ENCODE measurements around the gene AIG1.
A peak's percentile ranks its signal among the peaks of the same experiment; 100 is the strongest.
"Not testable (repeated sequence)": the region's sequence is repeated elsewhere in the genome, so short reads cannot be mapped to it uniquely, and the experiment has no call there.

Gene AIG1

GRCh38 chr6:143329323-143329722, 268.6 kb downstream of the AIG1 start:
- no peak for DNase-seq (ENCODE audit: low read depth)

- DNase-seq (ENCODE audit: low read depth) = no peak
Observed at GRCh38 chr6:143331362-143331761, 270.7 kb downstream of the AIG1 start.

GRCh38 chr6:143332153-143332845, 271.6 kb downstream of the AIG1 start:
- DNase-seq (ENCODE audit: low read depth) = no peak

GRCh38 chr6:143333081-143333480, 272.4 kb downstream of the AIG1 start:
- no peak for DNase-seq (ENCODE audit: low read depth)

GRCh38 chr6:143333749-143334520, 273.2 kb downstream of the AIG1 start:
- DNase-seq (ENCODE audit: low read depth) = no peak

- DNase-seq (ENCODE audit: low read depth) = no peak
Observed at GRCh38 chr6:143335865-143336264, 275.2 kb downstream of the AIG1 start.

GRCh38 chr6:143336446-143337152, 275.9 kb downstream of the AIG1 start:
- no peak for DNase-seq (ENCODE audit: low read depth)

GRCh38 chr6:143337201-143337949, 276.7 kb downstream of the AIG1 start:
- peak; percentile 23 for DNase-seq (ENCODE audit: low read depth)

GRCh38 chr6:143339223-143339622, 278.5 kb downstream of the AIG1 start:
- no peak for DNase-seq (ENCODE audit: low read depth)

- not testable (repeated sequence) for DNase-seq (ENCODE audit: low read depth)
Observed at GRCh38 chr6:143345477-143345876, 284.8 kb downstream of the AIG1 start.

GRCh38 chr6:143346004-143346403, 285.3 kb downstream of the AIG1 start:
- DNase-seq (ENCODE audit: low read depth) = no peak

GRCh38 chr6:143348531-143348930, 287.8 kb downstream of the AIG1 start:
- DNase-seq (ENCODE audit: low read depth) = no peak

GRCh38 chr6:143349530-143349929, 288.8 kb downstream of the AIG1 start:
- no peak for DNase-seq (ENCODE audit: low read depth)

GRCh38 chr6:143356101-143356880, 295.6 kb downstream of the AIG1 start:
- DNase-seq (ENCODE audit: low read depth) = no peak

- no peak for DNase-seq (ENCODE audit: low read depth)
Observed at GRCh38 chr6:143357152-143357551, 296.5 kb downstream of the AIG1 start.

GRCh38 chr6:143357561-143358255, 297.0 kb downstream of the AIG1 start:
- DNase-seq (ENCODE audit: low read depth) = no peak

- no peak for DNase-seq (ENCODE audit: low read depth)
Observed at GRCh38 chr6:143361536-143362191, 301.0 kb downstream of the AIG1 start.

GRCh38 chr6:143362192-143362558, 301.5 kb downstream of the AIG1 start:
- DNase-seq (ENCODE audit: low read depth) = no peak

- DNase-seq (ENCODE audit: low read depth) = no peak
Observed at GRCh38 chr6:143363299-143363698, 302.6 kb downstream of the AIG1 start.

GRCh38 chr6:143368426-143368825, 307.7 kb downstream of the AIG1 start:
- no peak for DNase-seq (ENCODE audit: low read depth)
